Measurements from ENCODE around the gene KCNH1. TPM values are rescaled to one million over a fixed set of nuclear protein-coding genes. Genes with fewer than 3 reads are reported as not detected.

Gene KCNH1
- total RNA-seq, 1 experiment from 2014 or later: not detected

GRCh38 chr1:210821615-210822014 lies 312.3 kb downstream of the KCNH1 start:
- intact Hi-C loops (cut with micrococcal nuclease; ENCODE audit: unreplicated experiment): no loop called here
- no peak for DNase-seq (ENCODE audit: low spot score)
- Histone ChIP-seq H3K9me3 (ENCODE audit: low read depth, low read length, poor library complexity, severe bottlenecking) (no peaks in the 10 kb centered on the region), H3K27me3 (replicated peaks; ENCODE audit: insufficient read depth, low read depth, low read length, poor library complexity) (peaks cover 27% of the 10 kb centered on the region), H3K4me3 (ENCODE audit: low read depth, low read length, poor library complexity, severe bottlenecking) (no peak overlapping the region), H3K4me1 (ENCODE audit: insufficient read depth, low read length, poor library complexity, severe bottlenecking) (no peaks in the 10 kb centered on the region), H3K36me3 (ENCODE audit: insufficient read depth, low read length, poor library complexity, severe bottlenecking) (no peaks in the 10 kb centered on the region), H3K27ac (ENCODE audit: low read depth, low read length, poor library complexity, severe bottlenecking) (no peak overlapping the region)
- ChIA-PET CTCF (interaction anchor here (0.6 kb wide), 1 partner anchor 231 kb away, joined by 3 read pairs; no protein-coding TSS in a partner anchor), POLR2A (ENCODE audit: low non-redundant PET) (no interaction called here)
- BruUV-seq (replicated peaks): no TSS peak
- no peak for TF ChIP-seq EZH2 (IDR thresholded peaks at IDR 0.05; ENCODE audit: borderline replicate concordance, low read depth, low read length, poor library complexity, severe bottlenecking)
- TF ChIP-seq, protein P1, sequence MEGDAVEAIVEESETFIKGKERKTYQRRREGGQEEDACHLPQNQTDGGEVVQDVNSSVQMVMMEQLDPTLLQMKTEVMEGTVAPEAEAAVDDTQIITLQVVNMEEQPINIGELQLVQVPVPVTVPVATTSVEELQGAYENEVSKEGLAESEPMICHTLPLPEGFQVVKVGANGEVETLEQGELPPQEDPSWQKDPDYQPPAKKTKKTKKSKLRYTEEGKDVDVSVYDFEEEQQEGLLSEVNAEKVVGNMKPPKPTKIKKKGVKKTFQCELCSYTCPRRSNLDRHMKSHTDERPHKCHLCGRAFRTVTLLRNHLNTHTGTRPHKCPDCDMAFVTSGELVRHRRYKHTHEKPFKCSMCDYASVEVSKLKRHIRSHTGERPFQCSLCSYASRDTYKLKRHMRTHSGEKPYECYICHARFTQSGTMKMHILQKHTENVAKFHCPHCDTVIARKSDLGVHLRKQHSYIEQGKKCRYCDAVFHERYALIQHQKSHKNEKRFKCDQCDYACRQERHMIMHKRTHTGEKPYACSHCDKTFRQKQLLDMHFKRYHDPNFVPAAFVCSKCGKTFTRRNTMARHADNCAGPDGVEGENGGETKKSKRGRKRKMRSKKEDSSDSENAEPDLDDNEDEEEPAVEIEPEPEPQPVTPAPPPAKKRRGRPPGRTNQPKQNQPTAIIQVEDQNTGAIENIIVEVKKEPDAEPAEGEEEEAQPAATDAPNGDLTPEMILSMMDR (conservative IDR thresholded peaks at IDR 0.05; ENCODE audit: low read depth, low read length): no peak

DNA sequence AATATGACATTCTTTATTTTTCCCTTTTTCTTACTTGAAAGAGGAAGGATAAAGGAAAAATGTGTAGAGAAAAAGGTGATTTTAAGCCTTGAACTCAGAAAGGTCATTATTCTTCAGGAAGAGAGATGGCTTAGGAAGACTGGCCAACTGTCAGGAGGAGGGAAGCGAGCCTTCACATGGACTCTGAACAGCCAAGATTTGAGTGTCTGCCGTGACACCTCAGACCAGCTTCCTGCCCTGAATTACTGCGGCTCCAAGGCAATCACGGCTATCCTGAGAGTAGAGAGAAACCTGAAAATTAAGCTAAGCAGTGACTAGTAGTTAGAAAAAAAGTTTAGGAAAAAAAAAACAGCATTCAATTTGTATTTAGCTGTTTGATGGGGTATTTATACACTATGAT lies 314.7 kb downstream of the KCNH1 start:
- intact Hi-C loops (cut with micrococcal nuclease; ENCODE audit: unreplicated experiment): no loop called here
- ChIA-PET POLR2A (ENCODE audit: low non-redundant PET) (no interaction called here), CTCF (no interaction called here)
- Histone ChIP-seq H3K9me3 (ENCODE audit: low read depth, low read length, poor library complexity, severe bottlenecking) (no peaks in the 10 kb centered on the region), H3K27me3 (replicated peaks; ENCODE audit: insufficient read depth, low read depth, low read length, poor library complexity) (peaks cover 22% of the 10 kb centered on the region), H3K4me3 (ENCODE audit: low read depth, low read length, poor library complexity, severe bottlenecking) (no peak overlapping the region), H3K4me1 (ENCODE audit: insufficient read depth, low read length, poor library complexity, severe bottlenecking) (no peaks in the 10 kb centered on the region), H3K27ac (ENCODE audit: low read depth, low read length, poor library complexity, severe bottlenecking) (no peak overlapping the region), H3K36me3 (ENCODE audit: insufficient read depth, low read length, poor library complexity, severe bottlenecking) (no peaks in the 10 kb centered on the region)
- BruUV-seq (replicated peaks): no TSS peak
- no peak for DNase-seq (ENCODE audit: low spot score)
- TF ChIP-seq, protein P1 (conservative IDR thresholded peaks at IDR 0.05; ENCODE audit: low read depth, low read length): no peak
- TF ChIP-seq EZH2 (IDR thresholded peaks at IDR 0.05; ENCODE audit: borderline replicate concordance, low read depth, low read length, poor library complexity, severe bottlenecking): no peak

DNA sequence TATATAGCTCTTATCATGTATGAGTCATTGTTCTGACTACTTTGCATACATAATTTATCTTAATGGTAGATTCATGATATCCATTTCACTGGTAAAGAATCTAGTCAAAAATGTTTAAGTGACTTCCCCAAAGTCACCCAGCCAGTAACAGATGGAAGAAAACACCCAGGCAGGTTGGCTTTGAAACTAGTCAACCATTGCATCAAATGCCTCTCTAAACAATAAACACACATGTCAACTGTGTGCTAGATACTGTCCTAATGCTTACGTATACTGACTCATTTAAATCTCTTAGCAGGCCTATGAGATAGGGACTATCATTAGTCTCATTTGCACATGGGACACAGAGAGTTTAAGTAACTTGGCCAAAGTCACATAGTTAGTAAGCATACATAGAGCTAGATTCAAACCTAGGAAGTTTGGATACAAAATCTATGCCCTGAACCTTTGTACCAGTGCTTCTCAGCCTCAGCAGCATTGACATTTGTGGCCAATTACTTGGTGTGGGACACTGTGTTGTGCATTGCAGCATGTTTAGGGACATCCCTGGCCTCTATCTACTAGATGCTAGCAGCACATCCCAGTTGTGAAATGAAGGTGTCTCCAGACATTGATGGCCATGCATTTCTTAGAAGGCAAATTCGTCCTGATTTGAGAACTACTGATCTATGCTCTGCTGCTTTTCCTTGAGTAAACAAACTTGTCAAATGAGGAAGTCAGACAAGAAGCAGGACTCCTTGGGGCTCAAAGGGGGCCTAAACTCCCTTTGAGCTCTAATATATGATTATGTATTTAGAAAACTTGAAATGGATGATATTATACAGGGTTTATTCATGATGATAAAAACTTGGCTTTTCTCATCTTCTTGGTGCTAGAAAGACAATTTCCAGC lies 316.3 kb downstream of the KCNH1 start:
- TF ChIP-seq EZH2 (IDR thresholded peaks at IDR 0.05; ENCODE audit: borderline replicate concordance, low read depth, low read length, poor library complexity, severe bottlenecking): no peak
- TF ChIP-seq, protein P1 (conservative IDR thresholded peaks at IDR 0.05; ENCODE audit: low read depth, low read length): no peak
- CTCF ChIA-PET: no interaction called here
- Histone ChIP-seq H3K27me3 (replicated peaks; ENCODE audit: insufficient read depth, low read depth, low read length, poor library complexity) (peaks cover 22% of the 10 kb centered on the region), H3K9me3 (ENCODE audit: low read depth, low read length, poor library complexity, severe bottlenecking) (no peaks in the 10 kb centered on the region), H3K4me3 (ENCODE audit: low read depth, low read length, poor library complexity, severe bottlenecking) (no peak overlapping the region), H3K27ac (ENCODE audit: low read depth, low read length, poor library complexity, severe bottlenecking) (no peak overlapping the region), H3K36me3 (ENCODE audit: insufficient read depth, low read length, poor library complexity, severe bottlenecking) (no peaks in the 10 kb centered on the region), H3K4me1 (ENCODE audit: insufficient read depth, low read length, poor library complexity, severe bottlenecking) (no peaks in the 10 kb centered on the region)
- no peak for DNase-seq (ENCODE audit: low spot score)
- intact Hi-C loops (cut with micrococcal nuclease; ENCODE audit: unreplicated experiment): no loop called here
- BruUV-seq (replicated peaks): no TSS peak
- POLR2A ChIA-PET (ENCODE audit: low non-redundant PET): no interaction called here

Data from A673 (cell line).